ENCODE results near the gene HDHD5.
A peak's percentile ranks its signal among the peaks of the same experiment; 100 is the strongest.

Gene HDHD5

GRCh38 chr22:17172029-17172833 lies 13.2 kb upstream of the HDHD5 start:
- TF ChIP-seq CTCF (IDR thresholded peaks at IDR 0.05; ENCODE audit: low read depth, low read length), result no peak
- no peak for TF ChIP-seq MYC (IDR thresholded peaks at IDR 0.05; ENCODE audit: low read depth, low read length)
- no peak for TF ChIP-seq MAX (IDR thresholded peaks at IDR 0.05; ENCODE audit: low read depth, low read length)
- no peak for TF ChIP-seq POLR2A (IDR thresholded peaks at IDR 0.05; ENCODE audit: extremely low read depth, insufficient read length)
- peak overlapping the region; percentile 66 for H3K4me3 ChIP-seq (ENCODE audit: low read depth, low read length)
- no peak for DNase-seq (ENCODE audit: low read depth)

GRCh38 chr22:17171153-17172028 lies 12.3 kb upstream of the HDHD5 start:
- peak; percentile 91 for DNase-seq (ENCODE audit: low read depth)
- TF ChIP-seq POLR2A (IDR thresholded peaks at IDR 0.05; ENCODE audit: extremely low read depth, insufficient read length) (peak; percentile 35), CTCF (IDR thresholded peaks at IDR 0.05; ENCODE audit: low read depth, low read length) (peak; percentile 76), MAX (IDR thresholded peaks at IDR 0.05; ENCODE audit: low read depth, low read length) (no peak), MYC (IDR thresholded peaks at IDR 0.05; ENCODE audit: low read depth, low read length) (no peak)
- peak overlapping the region; percentile 66 for H3K4me3 ChIP-seq (ENCODE audit: low read depth, low read length)

- no peak for DNase-seq (ENCODE audit: low read depth)
- TF ChIP-seq CTCF (IDR thresholded peaks at IDR 0.05; ENCODE audit: low read depth, low read length) (no peak), MYC (IDR thresholded peaks at IDR 0.05; ENCODE audit: low read depth, low read length) (no peak), POLR2A (IDR thresholded peaks at IDR 0.05; ENCODE audit: extremely low read depth, insufficient read length) (no peak), MAX (IDR thresholded peaks at IDR 0.05; ENCODE audit: low read depth, low read length) (no peak)
These were observed 8.4 kb upstream of the HDHD5 start for GRCh38 chr22:17167486-17167885.

GRCh38 chr22:17164392-17165024 lies 5.4 kb upstream of the HDHD5 start:
- H3K4me3 ChIP-seq (ENCODE audit: low read depth, low read length), result no peak overlapping the region
- TF ChIP-seq MYC (IDR thresholded peaks at IDR 0.05; ENCODE audit: low read depth, low read length) (no peak), CTCF (IDR thresholded peaks at IDR 0.05; ENCODE audit: low read depth, low read length) (peak; percentile 25)
- no peak for DNase-seq (ENCODE audit: low read depth)

More at GRCh38 chr22:17167486-17167885, 8.4 kb upstream of the HDHD5 start:
- no peak overlapping the region for H3K4me3 ChIP-seq (ENCODE audit: low read depth, low read length)

- no peak for DNase-seq (ENCODE audit: low read depth)
- no peak overlapping the region for H3K4me3 ChIP-seq (ENCODE audit: low read depth, low read length)
- no peak for TF ChIP-seq POLR2A (IDR thresholded peaks at IDR 0.05; ENCODE audit: extremely low read depth, insufficient read length)
These were observed 3.7 kb upstream of the HDHD5 start for GRCh38 chr22:17162731-17163130.

- no peak overlapping the region for H3K4me3 ChIP-seq (ENCODE audit: low read depth, low read length)
- DNase-seq (ENCODE audit: low read depth), result no peak
- TF ChIP-seq CTCF (IDR thresholded peaks at IDR 0.05; ENCODE audit: low read depth, low read length) (no peak), POLR2A (IDR thresholded peaks at IDR 0.05; ENCODE audit: extremely low read depth, insufficient read length) (no peak), MAX (IDR thresholded peaks at IDR 0.05; ENCODE audit: low read depth, low read length) (no peak), MYC (IDR thresholded peaks at IDR 0.05; ENCODE audit: low read depth, low read length) (no peak)
These were observed 2.9 kb upstream of the HDHD5 start for GRCh38 chr22:17161991-17162390.
